Measurements from ENCODE around the gene C1orf50.
"Not testable (repeated sequence)": the region's sequence is repeated elsewhere in the genome, so short reads cannot be mapped to it uniquely, and the experiment has no call there.

The C1orf50 gene

DNA sequence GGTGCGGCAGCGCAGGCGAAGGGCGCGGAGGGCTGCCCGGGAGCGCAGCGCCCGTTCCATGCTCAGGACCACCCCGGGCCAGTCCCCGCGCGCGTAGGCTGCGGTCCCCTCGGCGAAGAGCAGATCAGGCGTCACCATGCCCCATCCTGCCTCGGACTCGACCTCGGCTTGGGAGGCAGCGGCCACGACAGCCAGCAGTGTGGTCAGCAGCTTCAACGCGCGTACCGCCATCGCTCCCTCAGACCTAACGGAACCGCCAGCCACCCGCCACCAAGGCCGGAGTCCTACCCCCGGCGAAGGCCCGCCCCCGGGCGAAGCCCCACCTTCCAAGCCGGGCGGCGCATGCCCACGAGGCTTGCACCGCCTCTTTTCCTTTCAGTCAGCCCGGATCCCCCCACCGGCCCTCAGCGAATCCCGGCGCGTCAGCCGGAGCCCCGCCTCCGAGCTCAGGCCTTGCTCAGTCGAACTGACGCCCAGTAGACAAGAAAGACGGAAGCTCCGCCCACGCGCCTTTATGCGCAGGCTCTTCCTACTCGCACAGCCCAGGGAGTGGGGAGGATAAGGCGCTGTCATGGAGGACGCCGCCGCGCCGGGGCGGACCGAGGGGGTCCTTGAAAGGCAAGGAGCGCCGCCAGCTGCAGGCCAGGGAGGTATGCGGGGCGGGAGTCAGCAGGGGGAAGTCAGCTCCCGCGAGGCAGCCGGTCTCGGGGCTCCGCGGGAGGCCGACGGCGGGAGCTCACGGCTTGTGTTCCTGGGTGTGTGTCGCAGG, at the start of gene C1orf50, which contains the start of gene P3H1:
C1orf50 (plus strand) TSS at position 509 of the 769 bp plus-strand sequence; CDS start at position 572, 63 bp downstream.
P3H1 (minus strand) TSS at position 288 of the 769 bp plus-strand sequence; CDS start at position 231, 57 bp downstream.
- peak; percentile 99 for DNase-seq

GRCh38 chr1:42720868-42721267, 46.2 kb upstream of the C1orf50 start:
- DNase-seq: no peak

DNA sequence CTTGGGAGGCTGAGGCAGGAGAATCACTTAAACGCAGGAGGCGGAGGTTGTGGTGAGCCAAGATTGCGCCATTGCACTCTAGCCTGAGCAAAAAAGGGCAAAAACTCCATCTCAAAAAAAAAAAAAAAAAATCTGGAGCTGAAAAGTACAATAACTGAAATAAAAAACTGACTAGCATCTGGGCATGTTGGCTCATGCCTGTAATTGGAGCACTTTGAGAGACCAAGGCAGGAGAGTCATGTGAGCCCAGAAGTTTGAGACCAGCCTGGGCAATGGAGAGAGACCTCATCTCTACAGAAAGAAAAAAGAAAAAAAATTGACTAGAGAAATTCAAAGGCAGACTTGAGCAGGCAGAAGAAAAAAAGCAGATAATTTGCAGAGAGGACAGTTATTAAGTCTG, 45.1 kb upstream of the C1orf50 start:
- no peak for DNase-seq

DNA sequence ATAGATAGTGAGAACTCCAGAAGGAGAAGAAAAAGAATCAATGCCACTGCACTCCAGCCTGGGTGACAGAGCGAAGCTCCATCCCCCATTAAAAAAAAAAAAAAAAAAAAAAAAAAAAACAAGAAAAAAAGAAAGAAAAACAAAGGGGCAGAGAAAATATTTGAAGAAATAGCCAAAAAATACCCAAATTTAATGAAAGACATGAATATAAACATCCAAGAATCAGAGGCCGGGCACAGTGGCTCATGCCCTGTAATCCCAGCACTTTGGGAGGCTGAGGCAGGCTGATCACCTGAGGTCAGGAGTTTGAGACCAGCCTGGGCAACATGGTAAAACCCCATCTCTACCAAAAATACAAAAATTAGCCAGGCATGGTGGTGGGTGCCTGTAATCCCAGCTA, 44.6 kb upstream of the C1orf50 start:
- not testable (repeated sequence) for DNase-seq

DNA sequence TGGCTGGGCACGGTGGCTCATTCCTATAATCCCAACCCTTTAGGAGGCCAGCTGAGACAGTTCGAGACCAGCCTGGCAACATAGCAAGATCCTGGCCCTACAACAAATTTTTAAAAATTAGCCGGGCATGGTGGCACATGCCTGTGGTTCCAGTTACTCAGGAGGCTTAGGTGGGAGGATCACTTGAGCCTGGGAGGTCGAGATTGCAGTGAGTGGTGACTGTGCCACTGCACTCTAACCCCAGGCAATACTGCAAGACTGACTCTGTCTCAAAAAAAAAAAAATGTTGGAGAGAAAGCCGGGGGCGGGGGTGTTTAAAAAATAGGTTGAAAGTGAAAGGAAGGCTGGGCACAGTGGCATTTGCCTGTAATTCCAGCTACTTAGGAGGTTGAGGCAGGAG, 43.5 kb upstream of the C1orf50 start:
- no peak for DNase-seq

GRCh38 chr1:42725820-42726219, 41.2 kb upstream of the C1orf50 start:
- not testable (repeated sequence) for DNase-seq

GRCh38 chr1:42730002-42730401, 37.0 kb upstream of the C1orf50 start:
- no peak for DNase-seq

- no peak for DNase-seq
Observed at GRCh38 chr1:42730988-42731387, 36.1 kb upstream of the C1orf50 start.

DNA sequence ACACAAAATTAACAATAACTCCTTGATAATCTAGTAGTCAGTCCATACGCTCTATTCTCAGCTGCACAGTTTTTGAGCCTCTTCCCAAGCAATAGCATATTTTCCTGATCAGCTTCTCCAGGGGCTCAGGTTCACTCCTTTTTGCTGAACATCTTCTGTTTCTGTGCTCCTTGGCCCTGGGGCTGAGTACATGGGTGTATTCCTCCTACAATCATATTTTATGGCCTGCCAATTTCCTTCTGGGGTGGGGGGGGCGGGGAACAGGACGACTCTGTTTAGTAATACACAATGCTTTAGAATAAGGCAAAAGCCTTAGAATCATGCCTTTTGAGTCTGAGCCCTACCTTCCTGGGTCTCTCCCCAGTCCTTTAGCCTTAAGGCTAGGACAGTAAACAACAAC, 35.5 kb upstream of the C1orf50 start:
- no peak for DNase-seq

GRCh38 chr1:42732126-42732680, 34.8 kb upstream of the C1orf50 start:
- DNase-seq: no peak

GRCh38 chr1:42733415-42734200, 33.4 kb upstream of the C1orf50 start:
- no peak for DNase-seq

DNA sequence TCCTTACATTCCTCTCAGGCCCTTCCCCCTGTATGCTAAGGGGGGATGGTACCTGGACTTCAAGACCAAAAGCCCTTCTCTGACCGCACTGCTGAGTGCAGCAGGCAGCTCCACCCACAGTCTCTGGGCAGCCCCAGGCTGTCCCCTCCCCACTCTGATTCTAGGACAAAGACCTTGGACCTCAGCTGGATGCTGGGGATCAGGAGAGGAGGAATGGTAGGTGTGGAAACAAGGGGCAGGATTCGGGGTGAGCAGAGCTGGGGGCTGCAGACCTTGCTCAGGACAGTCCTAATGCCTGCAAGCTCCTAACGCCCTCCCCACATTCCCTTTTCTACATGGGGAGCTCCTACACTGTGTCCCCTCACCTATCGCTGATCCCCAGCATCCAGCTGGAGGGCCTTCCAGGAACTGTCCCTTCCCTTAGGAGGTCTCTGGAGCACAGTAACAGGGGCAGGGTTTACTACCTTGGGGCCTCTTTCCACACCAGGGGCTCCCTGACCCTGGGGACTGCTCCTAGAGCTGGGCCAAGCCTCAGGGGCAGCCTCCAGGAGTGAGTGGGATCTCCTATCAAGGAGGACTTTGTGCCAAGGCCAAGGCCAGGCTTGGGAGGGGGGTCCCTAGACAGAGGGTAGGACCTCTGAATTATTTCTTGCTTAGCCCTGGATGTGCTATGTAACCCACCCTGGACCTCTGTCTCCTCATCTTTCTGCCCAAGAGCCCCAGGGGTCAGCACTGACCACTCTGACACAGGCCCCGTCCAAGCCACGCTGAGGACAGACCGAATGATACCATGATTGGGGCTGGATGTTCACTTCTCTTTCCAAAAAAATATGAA, 32.6 kb upstream of the C1orf50 start:
- DNase-seq: no peak

DNA sequence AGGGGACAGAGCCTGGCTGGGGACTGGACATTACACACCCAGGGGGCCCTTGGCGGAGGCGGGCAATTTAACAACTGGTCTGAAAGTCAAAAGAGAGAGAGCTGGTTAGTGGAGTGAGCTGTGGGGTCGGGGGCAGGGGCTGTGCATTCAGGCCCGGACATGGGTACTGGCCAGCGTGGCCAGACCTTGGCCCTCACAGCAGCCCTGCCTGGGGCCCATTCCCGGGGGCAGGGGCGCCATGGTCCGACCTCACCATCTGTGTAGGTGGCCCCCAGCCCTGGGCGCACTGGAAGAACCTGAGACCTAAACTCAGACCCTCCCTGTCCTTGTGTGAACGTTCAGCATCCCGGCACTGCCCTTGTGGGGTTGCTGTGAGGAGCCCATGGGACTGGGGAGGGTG, 32.0 kb upstream of the C1orf50 start:
- no peak for DNase-seq

DNA sequence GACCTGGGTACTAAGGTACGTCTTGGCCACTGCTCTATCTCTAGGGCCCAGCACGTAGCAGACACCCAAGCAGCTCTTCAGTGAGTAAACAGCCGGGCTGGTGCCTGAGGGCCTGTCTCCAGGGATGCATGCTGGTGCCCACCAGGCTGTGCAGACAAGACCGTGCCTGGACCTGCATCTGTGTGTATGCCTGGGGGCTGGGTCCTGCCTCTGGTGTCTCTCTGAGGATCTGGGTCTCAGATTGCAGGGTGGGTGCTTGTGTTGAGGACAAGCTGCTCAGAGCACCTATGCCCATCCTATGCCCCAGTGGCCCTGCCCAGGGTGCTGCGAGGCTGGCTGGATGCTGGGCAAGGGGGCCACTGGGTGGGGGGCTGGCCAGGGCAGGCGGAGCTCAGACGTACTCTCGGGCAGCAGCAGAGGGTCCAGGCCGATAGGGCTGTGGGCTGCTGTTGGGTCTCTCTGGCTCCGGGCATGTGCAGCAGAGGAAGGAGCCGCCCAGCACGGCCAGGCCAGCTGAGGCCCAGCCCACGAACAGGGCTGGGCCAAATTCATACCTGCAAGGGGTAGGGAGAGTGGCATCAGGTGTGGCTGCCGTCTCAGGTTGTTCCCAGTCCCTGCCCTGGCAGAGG, 31.5 kb upstream of the C1orf50 start:
- DNase-seq: no peak

GRCh38 chr1:42736152-42736551, 30.9 kb upstream of the C1orf50 start:
- no peak for DNase-seq

DNA sequence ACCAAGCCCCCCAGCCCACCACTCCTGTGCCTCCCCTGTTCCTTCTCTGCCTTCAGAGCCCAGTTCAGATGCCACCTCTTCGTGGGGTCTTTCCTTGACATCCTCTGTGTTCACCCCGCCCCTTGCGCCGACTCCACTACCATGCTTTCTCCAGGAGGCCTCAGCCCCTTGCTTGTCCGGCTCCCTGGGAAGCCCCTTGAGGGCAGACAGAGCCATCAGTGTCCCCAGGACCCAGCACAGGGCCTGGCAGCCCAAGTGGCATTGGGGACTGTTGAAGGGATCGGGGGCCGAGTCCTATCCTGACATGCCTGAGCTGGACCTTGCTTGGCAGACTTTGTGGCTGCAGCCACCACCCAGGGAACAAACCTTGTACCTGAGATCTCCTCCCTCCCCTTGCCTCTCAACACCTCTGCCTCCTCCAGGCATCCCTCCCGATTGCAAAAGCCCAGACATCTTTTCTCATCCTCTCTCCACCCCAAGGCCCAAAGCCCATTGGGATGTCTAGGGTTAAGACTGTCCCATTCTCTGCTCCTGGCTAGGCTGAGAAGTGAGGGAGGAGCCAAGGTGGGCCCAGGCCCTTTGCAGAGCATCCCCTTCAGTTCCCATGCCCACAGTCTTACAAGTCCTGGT, 30.4 kb upstream of the C1orf50 start:
- no peak for DNase-seq

DNA sequence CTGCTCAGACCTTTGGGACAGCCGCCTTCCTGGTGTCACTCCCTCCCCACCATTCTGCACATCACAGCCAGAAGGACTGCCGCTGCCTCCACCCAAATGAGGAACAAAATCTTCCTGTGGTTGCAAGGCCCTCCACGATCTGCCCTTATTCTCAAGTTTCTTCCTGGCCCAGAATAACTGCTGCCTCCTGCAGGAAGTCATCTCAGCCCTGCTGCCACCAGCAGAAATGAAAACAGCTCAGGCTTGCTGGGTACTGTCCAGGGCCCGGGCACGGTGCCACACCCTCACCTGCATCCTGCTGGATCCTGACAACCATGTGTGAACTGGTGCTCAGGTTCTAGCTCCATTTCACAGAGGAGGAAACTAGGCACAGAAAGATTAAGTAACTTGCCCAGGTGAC, 29.8 kb upstream of the C1orf50 start:
- DNase-seq: no peak

GRCh38 chr1:42737986-42738677, 28.9 kb upstream of the C1orf50 start:
- DNase-seq: no peak

GRCh38 chr1:42738678-42739226, 28.3 kb upstream of the C1orf50 start:
- DNase-seq: no peak

GRCh38 chr1:42739753-42740700, 27.0 kb upstream of the C1orf50 start, which contains the start of gene CLDN19:
Gene CLDN19, minus strand, starts transcription at chr1:42740236. Its CDS starts 173 bp downstream, at chr1:42740063.
- DNase-seq: no peak
